Osteoblast (primary cell): ENCODE results near the gene VPS35L. TPM values are rescaled to one million over a fixed set of nuclear protein-coding genes. Genes with fewer than 3 reads are reported as not detected.

Experiments
- DNase-seq: peaks from one replicate; pipeline ENCODE4 v3.0.0; 2011; ENCODE audit warnings: low spot score, mixed read lengths; ENCODE audit not compliant: insufficient read length; ENCODE audit errors: missing footprints
- H2AFZ ChIP-seq: 2 replicates; pipeline ENCODE4 v1.6.0; 2011; ENCODE audit warnings: mild to moderate bottlenecking, low read length
- H3K27ac ChIP-seq: 2 replicates; pipeline ENCODE4 v1.5.1; 2011; ENCODE audit warnings: mild to moderate bottlenecking, low read depth, low read length, moderate library complexity
- H3K27me3 ChIP-seq: 2 replicates; pipeline ENCODE4 v1.6.0; 2012; ENCODE audit warnings: mild to moderate bottlenecking, control low read depth, inconsistent platforms, low read length, moderate library complexity; ENCODE audit not compliant: insufficient read depth
- H3K36me3 ChIP-seq: 2 replicates; pipeline ENCODE4 v1.5.1; 2011; ENCODE audit warnings: mild to moderate bottlenecking, low read length, control low read depth, moderate library complexity; ENCODE audit not compliant: insufficient read depth
- H3K4me1 ChIP-seq: 2 replicates; pipeline ENCODE4 v1.5.1; 2011; ENCODE audit warnings: mild to moderate bottlenecking, low read length, control low read depth, moderate library complexity; ENCODE audit not compliant: insufficient read depth
- H3K4me2 ChIP-seq: 2 replicates; pipeline ENCODE4 v1.6.0; 2011; ENCODE audit warnings: mild to moderate bottlenecking, low read length; ENCODE audit not compliant: insufficient read depth
- H3K4me3 ChIP-seq: fragments of 200-600 bp; sonication (generic); 3 replicates; pipeline ENCODE4 v1.5.1; 2012; ENCODE audit warnings: mild to moderate bottlenecking, low read length, inconsistent platforms; ENCODE audit not compliant: insufficient read depth
- H3K79me2 ChIP-seq: 2 replicates; pipeline ENCODE4 v1.6.0; 2012; ENCODE audit warnings: mild to moderate bottlenecking, low read length, control low read depth, inconsistent platforms; ENCODE audit not compliant: insufficient read depth
- H3K9me3 ChIP-seq: 2 replicates; pipeline ENCODE4 v1.5.1; 2011; ENCODE audit warnings: low read depth, low read length, control low read depth
- H4K20me1 ChIP-seq: 2 replicates; pipeline ENCODE4 v1.6.0; 2012; ENCODE audit warnings: mild to moderate bottlenecking, low read length, control low read depth; ENCODE audit not compliant: insufficient read depth
- total RNA-seq: library from RNA; depleted of rRNA; stranded (reverse); fragments of >200 nt; gene quantifications from 2 replicates; pipeline ENCODE4 v1.2.3, GENCODE V29; 2012
- TF ChIP-seq, protein P1 (sequence below): IDR thresholded peaks from 2 replicates; pipeline ENCODE4 v1.5.1; 2011; ENCODE audit warnings: mild to moderate bottlenecking, low read depth, low read length, moderate library complexity; ENCODE audit errors: extremely low read depth

Gene VPS35L
- total RNA-seq, 1 donor = 64.8 TPM

DNA sequence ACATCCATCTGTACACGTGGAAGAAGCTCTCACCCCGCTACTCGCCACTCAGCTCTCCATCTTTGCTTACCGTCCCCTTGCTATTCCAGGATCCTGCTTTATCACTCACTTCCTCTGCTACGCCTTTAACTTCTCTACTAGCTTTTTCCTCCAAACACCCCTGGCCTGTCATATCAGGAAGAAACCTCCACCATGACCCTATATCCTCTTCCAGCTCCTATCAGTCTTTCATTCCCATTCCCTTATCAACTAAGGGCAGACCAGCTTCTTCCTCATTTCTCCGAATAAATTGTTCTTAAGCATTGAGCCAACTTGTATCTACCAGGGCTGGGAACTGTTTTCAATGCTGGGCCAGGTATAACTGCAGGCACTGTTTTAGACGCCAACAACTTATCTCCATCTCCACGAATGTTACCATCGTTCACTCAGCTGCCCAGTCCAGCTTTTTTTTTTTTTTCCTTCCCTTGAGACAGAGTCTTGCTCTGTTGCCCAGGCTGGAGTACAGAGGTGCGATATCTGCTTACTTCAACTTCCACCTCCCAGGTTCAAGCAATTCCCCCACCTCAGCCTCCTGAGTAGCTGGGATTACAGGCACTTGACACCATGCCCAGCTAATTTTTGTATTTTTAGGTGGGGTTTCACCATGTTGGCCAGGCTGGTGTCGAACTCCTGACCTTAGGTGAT is 166.9 kb downstream of the VPS35L start:
- H3K4me2 ChIP-seq = no peak overlapping the region
- H3K79me2 ChIP-seq = peaks cover 13% of the 10 kb centered on the region

DNA sequence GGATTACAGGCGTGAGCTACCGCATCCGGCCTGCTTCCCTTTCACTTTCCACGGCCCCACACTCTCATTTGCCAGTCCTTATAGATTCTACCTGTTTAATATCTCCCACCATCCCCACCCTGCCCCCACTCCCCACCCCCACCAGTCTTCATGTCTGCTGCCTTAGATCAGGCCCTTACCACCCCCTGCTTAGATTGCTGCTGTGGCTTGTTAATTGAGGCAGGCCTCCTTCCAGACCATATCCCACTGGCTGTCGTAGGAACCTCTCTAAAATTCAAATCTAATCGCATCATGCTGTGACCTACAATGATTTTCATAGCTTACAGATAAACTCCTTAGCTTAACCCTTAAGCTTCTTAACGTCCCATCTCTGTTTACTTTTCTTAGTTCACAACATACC is 167.5 kb downstream of the VPS35L start:
- Histone ChIP-seq H3K4me3 (no peak overlapping the region), H3K27ac (no peak overlapping the region), H4K20me1 (no peaks in the 10 kb centered on the region), H3K27me3 (no peaks in the 10 kb centered on the region), H3K79me2 (peaks cover 8% of the 10 kb centered on the region), H3K4me2 (no peak overlapping the region), H3K4me1 (peaks cover 7% of the 10 kb centered on the region), H3K9me3 (no peaks in the 10 kb centered on the region), H2AFZ (no peak overlapping the region), H3K36me3 (no peaks in the 10 kb centered on the region)
- TF ChIP-seq, protein P1, sequence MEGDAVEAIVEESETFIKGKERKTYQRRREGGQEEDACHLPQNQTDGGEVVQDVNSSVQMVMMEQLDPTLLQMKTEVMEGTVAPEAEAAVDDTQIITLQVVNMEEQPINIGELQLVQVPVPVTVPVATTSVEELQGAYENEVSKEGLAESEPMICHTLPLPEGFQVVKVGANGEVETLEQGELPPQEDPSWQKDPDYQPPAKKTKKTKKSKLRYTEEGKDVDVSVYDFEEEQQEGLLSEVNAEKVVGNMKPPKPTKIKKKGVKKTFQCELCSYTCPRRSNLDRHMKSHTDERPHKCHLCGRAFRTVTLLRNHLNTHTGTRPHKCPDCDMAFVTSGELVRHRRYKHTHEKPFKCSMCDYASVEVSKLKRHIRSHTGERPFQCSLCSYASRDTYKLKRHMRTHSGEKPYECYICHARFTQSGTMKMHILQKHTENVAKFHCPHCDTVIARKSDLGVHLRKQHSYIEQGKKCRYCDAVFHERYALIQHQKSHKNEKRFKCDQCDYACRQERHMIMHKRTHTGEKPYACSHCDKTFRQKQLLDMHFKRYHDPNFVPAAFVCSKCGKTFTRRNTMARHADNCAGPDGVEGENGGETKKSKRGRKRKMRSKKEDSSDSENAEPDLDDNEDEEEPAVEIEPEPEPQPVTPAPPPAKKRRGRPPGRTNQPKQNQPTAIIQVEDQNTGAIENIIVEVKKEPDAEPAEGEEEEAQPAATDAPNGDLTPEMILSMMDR = no peak
- DNase-seq = no peak

More for the DNA sequence above, 166.9 kb downstream of the VPS35L start:
- no peak overlapping the region for H3K4me3 ChIP-seq
- H4K20me1 ChIP-seq = no peaks in the 10 kb centered on the region
- no peak for DNase-seq
- H2AFZ ChIP-seq = no peak overlapping the region
- H3K27me3 ChIP-seq = no peaks in the 10 kb centered on the region
- peaks cover 7% of the 10 kb centered on the region for H3K4me1 ChIP-seq
- TF ChIP-seq, protein P1 = no peak
- no peaks in the 10 kb centered on the region for H3K36me3 ChIP-seq
- no peaks in the 10 kb centered on the region for H3K9me3 ChIP-seq
- H3K27ac ChIP-seq = no peak overlapping the region

DNA sequence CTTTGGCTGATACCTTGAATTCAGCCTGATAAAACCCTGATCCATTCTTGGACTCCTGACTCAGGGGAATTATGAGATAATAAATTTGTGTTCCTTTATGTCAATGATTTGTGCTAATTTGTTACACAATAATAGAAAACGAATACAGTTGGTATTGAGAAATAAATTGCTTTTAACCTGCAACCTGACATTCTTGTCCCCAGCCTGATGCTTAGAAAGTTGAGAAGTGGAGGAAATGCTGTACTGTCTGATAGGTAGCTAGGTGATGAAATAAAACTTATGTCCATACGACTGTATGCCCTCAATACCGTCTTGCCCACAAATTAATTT is 173.1 kb downstream of the VPS35L start:
- no peak for DNase-seq
- Histone ChIP-seq H2AFZ (no peak overlapping the region), H3K27me3 (no peaks in the 10 kb centered on the region), H3K4me1 (no peaks in the 10 kb centered on the region), H3K27ac (no peak overlapping the region), H3K79me2 (no peaks in the 10 kb centered on the region), H3K4me2 (no peak overlapping the region), H3K4me3 (no peak overlapping the region), H3K9me3 (no peaks in the 10 kb centered on the region), H4K20me1 (no peaks in the 10 kb centered on the region), H3K36me3 (no peaks in the 10 kb centered on the region)
- TF ChIP-seq, protein P1 = no peak

DNA sequence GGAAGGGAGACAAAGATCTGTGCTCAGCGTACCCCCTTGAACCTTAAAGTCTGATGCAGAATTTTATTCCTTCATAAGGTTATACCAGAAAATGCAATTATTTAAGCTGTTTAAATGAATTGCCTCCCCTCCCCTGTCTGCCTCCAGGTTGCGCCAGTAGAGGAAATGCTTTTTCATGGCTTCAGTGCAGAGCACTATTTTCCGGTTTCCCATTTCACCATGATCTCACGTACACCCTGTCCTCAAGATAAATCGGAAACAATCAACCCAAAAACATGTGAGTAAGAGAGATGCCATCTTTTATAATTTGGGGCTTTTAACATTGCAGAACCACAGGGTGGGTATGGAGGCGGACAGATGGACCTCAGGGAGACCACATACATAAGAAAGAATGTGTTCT is 178.0 kb downstream of the VPS35L start:
- Histone ChIP-seq H3K9me3 (no peaks in the 10 kb centered on the region), H3K4me1 (no peaks in the 10 kb centered on the region), H3K27ac (no peak overlapping the region), H3K79me2 (no peaks in the 10 kb centered on the region), H3K27me3 (no peaks in the 10 kb centered on the region), H2AFZ (no peak overlapping the region), H3K4me2 (no peak overlapping the region), H3K4me3 (no peak overlapping the region), H3K36me3 (no peaks in the 10 kb centered on the region), H4K20me1 (no peaks in the 10 kb centered on the region)
- TF ChIP-seq, protein P1 = no peak
- no peak for DNase-seq
